Adrenal gland (tissue), 5 donors: ENCODE results near the gene FAM174C.

Experiments
- POLR2A ChIP-seq, 2 donors: fragments of 450-650 bp; IDR thresholded peaks; one replicate each; pipeline ENCODE4 v1.6.1; 2017; ENCODE audit warnings: antibody characterized with exemption in 2 of 2, mild to moderate bottlenecking in 2 of 2, moderate library complexity in 1 of 2
- TF ChIP-seq, protein P1 (sequence below), 6 experiments: fragments of 450-650 bp in 4 of 6; fragments of 200-600 bp in 2 of 6; sonication (generic) in 1 of 6; IDR thresholded peaks; 1 replicate in 5 of 6; 2 replicates in 1 of 6; pipeline versions ENCODE4 v1.5.1 to v1.8.0; 2016 to 2021; ENCODE audit warnings: antibody characterized with exemption in 6 of 6, mild to moderate bottlenecking in 2 of 6, moderate library complexity in 1 of 6
- donor health status: DM: no; HTN: no; CAD: no.

DNA sequence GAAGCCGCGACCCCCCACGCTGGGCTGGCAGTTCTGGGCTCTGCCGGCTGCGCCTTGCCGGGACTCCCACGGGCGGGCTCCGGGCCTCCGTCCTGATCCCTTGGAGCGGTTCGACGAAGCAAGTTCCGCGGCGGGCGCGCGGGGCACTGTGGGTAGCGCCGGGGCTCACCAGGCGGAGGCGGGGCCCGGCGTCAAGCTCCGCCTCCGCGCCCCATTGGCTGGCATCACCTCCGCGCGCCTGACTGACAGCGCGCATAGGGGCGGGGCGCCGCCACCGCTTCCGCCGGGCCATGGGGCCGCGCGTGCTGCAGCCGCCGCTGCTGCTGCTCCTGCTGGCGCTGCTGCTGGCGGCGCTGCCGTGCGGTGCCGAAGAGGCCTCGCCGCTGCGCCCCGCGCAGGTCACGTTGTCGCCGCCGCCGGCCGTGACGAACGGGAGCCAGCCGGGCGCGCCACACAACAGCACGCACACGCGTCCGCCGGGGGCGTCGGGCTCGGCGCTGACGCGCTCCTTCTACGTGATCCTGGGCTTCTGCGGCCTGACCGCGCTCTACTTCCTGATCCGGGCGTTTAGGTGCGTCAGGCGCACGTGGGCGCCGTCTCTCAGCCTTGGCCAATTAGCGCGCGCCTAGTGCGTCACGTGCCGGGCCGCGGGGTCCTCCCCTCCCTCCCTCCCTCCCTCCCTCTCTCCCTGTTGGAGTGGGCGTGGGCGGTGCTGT is at the start of gene FAM174C:
- TF ChIP-seq, protein P1, sequence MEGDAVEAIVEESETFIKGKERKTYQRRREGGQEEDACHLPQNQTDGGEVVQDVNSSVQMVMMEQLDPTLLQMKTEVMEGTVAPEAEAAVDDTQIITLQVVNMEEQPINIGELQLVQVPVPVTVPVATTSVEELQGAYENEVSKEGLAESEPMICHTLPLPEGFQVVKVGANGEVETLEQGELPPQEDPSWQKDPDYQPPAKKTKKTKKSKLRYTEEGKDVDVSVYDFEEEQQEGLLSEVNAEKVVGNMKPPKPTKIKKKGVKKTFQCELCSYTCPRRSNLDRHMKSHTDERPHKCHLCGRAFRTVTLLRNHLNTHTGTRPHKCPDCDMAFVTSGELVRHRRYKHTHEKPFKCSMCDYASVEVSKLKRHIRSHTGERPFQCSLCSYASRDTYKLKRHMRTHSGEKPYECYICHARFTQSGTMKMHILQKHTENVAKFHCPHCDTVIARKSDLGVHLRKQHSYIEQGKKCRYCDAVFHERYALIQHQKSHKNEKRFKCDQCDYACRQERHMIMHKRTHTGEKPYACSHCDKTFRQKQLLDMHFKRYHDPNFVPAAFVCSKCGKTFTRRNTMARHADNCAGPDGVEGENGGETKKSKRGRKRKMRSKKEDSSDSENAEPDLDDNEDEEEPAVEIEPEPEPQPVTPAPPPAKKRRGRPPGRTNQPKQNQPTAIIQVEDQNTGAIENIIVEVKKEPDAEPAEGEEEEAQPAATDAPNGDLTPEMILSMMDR (IDR thresholded peaks at IDR 0.05), result peak in 2 of 6 experiments; percentile 3 to 23
- peak; percentile 70 to 74 for TF ChIP-seq POLR2A (IDR thresholded peaks at IDR 0.05)
